Stimulated activated CD8-positive, alpha-beta memory T cell treated with anti-CD3 and anti-CD28 coated beads, Interleukin-4, amount 100 ng/mL, for 24 hours (primary cell): Measurements from ENCODE around the gene MYL12B.
"Not testable (repeated sequence)": the region's sequence is repeated elsewhere in the genome, so short reads cannot be mapped to it uniquely, and the experiment has no call there.

ENCODE experiments used
- DNase-seq: peaks from one replicate; pipeline ENCODE4 v3.0.0-alpha.2; 2020; ENCODE audit warnings: low read depth

The MYL12B gene

GRCh38 chr18:3262234-3263131, 550 bp downstream of the MYL12B start:
- DNase-seq = no peak

GRCh38 chr18:3263132-3263700, 1.3 kb downstream of the MYL12B start:
- DNase-seq = no peak

DNA sequence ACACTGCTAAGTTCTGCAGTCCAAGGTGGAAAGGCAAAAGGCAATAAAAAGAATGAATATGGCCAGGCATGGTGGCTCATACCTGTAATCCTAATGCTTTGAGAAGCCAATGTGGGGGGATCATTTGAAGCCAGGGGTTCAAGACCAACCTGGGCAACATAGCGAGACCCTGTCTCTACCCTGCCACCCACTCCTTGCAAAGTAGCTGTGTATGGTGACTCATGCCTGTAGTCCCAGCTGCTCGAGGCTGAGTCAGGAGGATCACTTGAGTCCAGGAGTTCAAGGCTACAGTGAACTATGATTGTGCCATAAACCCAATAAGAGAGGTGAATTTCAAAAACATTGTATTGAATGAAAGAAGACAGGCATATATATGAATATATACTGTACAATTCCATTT, 2.4 kb downstream of the MYL12B start:
- DNase-seq = no peak

DNA sequence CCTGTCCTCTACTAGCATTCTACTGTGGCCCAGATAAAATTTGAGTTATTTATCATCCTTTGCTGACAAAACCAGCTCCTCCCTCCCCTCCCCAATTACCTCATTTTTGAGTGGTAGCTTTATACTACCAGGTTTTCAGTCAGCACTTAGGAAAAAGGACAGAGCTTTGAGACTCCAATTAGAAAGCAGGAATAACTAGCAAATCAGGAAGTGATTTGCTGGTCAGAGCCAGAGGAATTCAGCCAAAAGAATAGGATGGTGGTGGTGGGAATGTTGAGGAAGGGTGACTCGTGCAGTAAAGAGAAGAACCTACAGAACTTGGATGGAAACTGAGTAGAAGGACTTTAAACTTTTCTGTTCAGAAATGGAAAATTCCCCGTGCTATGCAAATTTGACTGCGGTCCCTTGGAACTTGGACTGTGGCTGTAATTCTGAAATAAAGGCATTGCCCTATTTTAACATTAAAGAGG, 3.7 kb downstream of the MYL12B start:
- no peak for DNase-seq

DNA sequence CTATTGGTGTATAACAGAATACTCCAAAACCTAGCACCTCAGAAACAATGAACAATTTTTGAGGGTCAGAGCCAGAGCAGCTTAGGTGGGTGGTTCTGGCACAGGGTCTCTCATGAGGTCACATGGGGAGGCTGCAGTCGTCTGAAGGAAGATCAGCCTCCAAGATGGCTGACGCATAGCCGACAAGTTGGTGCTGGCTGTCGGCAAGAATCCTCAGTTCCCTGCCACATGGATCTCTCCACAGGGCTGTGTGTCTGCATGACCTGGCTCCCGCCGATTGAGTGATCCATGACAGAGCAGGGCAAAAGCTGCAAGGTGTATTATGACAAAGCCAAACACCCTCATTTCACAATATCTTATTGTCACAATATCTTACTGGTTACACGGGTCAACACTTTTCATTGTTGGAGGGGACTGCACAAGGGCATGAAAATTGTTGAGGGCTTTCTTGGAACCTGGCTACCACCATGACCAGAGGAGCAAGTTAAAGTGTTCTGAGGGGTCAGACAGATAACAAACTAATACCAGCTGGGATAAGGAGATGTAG, 4.2 kb downstream of the MYL12B start:
- no peak for DNase-seq

DNA sequence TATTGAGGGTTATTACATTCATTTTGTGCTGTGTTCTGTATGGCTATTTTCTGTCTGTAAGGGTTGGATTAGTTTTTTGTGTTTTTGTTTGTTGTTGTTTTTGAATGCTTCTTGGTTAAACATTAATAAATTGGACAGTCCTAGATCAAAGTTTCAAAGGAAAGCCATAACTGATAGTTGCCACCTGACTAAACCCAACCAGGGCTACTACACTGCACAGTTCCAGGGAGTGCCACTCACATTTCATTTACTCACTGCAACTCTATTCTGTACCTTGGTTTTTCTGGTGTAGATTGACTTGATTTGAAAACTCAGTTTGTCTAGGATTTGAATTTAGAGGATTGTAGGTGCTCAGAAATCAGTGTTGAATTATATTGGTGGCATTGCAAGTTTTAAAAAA, 6.4 kb downstream of the MYL12B start:
- DNase-seq = no peak

DNA sequence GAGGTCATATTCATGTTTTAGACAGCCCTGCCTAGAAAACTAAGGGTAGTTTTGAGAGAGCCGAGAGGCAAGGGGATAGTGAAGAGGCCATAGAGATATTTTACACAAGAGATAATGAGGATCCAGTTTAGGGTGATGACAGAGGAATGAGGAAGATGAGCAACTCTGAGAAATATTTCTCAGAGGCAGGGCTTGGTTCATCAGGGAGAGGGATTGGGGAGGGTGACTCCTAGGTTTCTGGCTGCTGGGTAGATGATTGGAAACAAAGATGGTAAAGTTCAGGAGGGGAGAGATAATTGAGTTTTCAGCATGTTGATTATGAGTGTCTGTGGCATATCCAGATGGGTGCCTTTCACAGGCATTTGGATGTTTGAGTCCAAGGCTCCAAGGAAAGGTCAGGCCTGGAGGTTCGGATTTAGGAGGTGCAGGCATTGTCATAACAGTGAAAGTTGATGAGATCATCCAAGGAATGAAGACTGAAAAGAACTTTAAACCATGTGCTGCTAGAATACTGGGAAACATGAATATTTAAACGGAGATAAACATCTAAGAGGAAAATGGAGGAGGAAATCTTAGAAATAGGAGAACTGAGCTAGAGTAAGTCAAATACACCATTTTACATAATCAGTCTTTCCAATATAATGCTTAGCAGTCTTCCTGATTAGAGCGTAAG, 7.4 kb downstream of the MYL12B start:
- no peak for DNase-seq

DNA sequence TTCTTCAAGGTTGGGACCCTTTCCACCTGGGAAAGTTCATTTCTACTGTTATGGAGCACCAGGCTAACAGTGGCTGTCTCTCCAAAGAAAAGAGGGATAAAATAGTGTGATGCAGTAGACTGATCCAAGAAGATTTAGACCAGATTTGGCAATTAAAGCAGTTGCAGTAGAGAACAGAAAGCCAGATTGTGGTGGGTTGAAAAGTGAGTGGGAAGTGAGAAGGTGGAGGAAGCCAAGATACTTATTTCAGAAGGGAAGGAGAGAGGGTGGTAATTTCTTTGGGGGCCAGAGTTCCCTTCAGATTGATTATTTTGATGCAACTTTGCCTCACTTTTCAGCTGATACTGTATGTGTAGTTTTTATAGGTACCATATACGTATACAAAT, 8.0 kb downstream of the MYL12B start:
- DNase-seq = no peak

- no peak for DNase-seq
Measured at GRCh38 chr18:3273042-3273441, 11.1 kb downstream of the MYL12B start.

DNA sequence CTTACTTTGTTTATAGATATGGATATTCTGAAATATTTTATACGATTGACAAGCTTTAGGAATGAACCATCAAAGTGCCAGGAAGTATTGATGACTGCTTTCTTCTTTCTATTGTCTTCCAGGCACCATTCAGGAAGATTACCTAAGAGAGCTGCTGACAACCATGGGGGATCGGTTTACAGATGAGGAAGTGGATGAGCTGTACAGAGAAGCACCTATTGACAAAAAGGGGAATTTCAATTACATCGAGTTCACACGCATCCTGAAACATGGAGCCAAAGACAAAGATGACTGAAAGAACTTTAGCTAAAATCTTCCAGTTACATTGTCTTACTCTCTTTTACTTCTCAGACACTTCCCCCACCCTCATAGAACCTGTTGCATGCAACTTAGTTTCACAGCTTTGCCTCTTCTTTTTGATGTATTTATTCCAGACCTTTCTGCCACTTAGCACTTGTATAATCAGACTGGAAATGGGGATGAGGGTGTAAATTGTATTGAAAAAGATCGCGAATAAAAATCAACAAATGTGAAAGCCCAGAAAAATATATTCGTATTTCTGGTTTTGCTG, 15.8 kb downstream of the MYL12B start:
- DNase-seq = not testable (repeated sequence)

DNA sequence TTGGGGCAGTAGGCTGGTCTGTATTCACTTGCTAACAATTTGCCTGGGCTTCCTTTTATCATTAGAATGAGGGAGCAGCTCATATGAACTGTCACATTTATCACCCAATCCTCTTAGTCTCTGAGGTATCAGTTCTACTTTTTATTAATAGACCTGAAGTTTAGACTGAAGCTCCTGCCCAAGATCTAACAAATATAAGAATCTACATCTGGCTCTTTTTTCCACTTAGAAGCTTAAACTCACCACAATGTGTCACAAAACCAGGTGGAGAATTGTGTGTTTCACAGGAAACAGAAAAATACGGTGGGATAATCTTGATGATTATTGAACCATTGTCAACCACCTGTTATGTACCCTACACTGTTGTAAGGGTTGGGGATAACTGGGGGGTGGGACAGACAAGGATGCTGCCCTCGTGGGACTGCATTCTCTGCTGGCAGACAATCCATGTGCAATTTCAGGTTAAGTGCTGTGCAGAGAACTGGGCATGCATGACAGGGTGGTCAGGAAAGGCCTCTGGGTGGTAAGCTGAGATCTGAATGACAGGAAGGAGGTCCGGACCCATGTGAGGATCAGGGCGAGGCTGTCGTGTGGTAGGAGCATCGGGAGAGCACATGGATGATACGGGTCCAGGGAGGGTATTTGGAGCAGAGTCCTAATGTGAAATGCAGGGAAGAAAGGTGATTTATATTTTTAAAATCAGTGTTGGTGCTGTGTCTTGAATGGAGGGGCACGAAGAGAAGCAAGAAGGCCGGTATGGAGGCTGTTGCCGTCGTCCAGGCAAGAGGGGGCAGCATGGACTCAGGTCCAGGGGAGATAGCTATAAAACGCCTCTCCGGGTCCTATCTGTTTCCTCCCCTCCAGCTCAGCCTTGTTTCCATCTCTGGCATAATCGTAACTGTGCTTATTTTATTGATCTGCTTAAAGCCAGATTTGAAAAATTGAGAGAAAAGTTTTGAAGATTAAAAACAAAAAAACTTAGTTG, 17.6 kb downstream of the MYL12B start:
- no peak for DNase-seq

DNA sequence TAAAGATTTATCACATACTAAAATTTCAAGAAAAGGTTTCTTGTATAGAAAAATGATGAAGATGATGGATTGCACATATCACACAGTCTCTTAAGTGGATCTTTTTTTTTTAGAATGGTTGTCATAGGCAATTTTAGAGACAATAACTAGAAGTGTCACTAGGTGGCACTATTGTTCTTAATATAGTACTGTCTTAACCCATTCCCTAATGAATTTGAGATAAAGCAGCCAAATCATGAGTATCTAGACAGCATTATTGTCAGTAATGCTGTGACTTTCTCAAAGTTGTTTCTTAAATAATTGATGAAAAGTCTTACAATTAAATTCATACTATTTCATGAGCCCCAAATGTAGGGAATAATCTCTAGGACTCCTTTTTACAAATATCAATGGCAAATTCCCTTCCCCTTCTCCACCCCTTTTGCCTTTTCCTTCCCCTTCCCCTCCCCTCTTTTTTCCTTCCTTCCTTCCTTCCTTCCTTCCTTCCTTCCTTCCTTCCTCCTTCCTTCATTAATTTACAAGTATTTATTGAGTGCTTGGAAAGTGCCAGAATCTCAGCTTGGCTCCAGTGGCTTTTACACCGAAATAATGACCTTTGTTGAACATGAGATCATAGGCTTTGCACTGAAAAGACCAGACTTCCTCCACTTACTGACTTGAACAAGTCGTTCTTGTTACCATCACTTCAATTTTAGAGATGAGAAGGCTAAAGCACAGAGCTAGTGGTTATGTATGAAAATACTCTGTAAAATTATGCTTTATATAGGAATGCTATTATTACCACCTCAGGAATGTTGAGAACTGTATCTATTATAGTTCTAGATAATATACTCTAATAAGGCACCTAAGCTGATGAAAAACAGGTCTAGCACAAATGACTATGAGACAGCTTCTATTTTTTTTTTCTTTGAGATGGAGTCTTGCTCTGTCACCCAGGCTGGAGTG, 19.8 kb downstream of the MYL12B start:
- no peak for DNase-seq

- no peak for DNase-seq
Measured at GRCh38 chr18:3283253-3283863, 21.4 kb downstream of the MYL12B start.

DNA sequence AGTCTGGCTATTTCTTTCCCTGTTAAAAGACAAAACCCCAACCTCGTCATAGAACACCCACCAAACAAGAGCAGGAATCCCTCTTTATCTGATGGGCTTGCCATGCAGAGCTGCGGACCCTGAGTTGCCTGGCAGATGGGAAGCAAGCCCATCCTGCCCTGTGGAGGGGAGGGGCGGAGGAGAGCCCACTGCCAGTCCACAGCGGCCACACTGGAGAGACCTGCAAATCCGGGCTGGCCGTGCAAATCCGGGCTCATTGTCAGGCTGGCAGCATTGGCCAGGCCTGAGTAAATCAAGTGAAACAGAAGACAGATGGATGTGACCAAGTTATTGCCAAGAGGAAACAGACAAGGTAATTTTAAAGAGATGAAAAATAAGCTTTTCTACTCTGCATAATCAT, 22.0 kb downstream of the MYL12B start:
- no peak for DNase-seq

- DNase-seq = no peak
Measured at GRCh38 chr18:3284501-3284900, 22.6 kb downstream of the MYL12B start.

GRCh38 chr18:3286159-3286558, 24.2 kb downstream of the MYL12B start:
- no peak for DNase-seq

DNA sequence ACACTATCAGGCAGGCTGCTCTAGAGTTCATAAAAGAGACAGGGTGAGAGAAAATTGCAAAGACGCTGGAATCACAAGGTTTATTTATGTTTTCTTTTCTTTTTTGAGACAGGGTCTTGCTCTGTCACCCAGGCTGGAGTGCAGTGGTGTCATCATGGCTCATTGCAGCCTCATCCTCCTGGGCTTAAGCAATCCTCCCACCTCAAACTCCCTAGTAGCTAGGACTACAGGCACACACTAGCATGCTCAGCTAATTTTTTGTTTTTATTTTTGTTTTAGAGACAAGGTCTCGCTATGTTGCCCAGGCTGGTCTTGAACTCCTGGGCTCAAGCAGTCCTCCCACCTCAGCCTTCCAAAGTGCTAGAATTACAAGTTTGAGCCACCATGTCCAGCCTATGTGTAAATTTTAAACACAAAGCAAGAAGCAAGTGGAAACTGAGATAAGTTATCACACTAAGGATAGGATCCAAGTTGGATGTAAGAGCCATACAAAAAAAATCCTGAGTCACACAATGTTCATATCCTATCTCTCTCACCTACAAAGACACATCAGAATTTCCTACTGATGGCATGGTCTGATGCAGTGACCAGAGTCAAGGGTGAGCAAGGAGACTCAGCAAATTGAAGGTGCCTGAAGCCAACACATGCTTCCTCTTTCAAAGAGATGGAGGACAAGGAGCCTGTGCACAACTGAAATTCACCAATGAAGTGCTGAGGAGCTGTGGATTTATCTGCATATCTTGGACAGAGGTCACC, 31.4 kb downstream of the MYL12B start:
- DNase-seq = no peak

- DNase-seq = no peak
Measured at GRCh38 chr18:3294435-3295080, 32.6 kb downstream of the MYL12B start.
